LNCAP (cell line): ENCODE data around the gene FUT3.

ENCODE experiments used
- TF ChIP-seq, protein P1 (sequence below): fragments of 450-650 bp; IDR thresholded peaks from 2 replicates; pipeline ENCODE4 v1.5.1; 2017; ENCODE audit warnings: mild to moderate bottlenecking

FUT3 gene

DNA sequence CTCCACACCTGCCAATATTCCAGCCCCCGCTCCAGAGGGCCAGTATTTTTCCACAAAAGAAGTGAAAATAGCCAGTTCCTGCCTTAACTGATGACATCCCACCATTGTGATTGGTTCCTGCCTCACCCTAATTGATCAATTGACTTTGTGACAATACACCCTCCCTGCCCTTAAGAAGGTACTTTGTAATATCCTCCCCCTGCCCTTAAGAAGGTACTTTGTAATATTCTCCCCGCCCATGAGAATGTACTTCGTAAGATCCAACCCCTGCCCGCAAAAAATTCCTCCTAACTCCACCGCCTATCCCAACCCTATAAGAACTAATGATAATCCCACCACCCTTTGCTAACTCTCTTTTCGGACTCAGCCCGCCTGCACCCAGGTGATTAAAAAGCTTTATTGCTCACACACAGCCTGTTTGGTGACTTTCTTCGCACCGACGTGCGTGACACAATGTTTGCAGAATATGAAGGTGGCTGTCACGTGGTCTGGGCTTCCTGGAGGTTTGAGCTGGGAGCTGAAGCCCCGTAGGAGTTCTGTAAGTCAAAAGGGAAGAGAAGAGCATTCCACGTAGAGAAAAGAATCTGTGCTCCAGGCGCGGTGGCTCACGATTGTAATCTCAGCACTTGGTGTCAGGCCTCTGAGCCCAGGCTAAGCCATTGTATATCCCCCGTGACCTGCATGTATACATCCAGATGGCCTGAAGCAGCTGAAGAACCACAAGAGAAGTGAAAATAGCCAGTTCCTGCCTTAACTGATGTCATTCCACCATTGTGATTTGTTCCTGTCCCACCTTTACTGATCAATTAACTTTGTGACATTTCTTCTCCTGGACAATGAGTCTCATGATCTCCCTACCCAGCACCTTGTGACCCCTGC lies 6.2 kb upstream of the FUT3 start:
- TF ChIP-seq, protein P1, sequence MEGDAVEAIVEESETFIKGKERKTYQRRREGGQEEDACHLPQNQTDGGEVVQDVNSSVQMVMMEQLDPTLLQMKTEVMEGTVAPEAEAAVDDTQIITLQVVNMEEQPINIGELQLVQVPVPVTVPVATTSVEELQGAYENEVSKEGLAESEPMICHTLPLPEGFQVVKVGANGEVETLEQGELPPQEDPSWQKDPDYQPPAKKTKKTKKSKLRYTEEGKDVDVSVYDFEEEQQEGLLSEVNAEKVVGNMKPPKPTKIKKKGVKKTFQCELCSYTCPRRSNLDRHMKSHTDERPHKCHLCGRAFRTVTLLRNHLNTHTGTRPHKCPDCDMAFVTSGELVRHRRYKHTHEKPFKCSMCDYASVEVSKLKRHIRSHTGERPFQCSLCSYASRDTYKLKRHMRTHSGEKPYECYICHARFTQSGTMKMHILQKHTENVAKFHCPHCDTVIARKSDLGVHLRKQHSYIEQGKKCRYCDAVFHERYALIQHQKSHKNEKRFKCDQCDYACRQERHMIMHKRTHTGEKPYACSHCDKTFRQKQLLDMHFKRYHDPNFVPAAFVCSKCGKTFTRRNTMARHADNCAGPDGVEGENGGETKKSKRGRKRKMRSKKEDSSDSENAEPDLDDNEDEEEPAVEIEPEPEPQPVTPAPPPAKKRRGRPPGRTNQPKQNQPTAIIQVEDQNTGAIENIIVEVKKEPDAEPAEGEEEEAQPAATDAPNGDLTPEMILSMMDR = no peak

DNA sequence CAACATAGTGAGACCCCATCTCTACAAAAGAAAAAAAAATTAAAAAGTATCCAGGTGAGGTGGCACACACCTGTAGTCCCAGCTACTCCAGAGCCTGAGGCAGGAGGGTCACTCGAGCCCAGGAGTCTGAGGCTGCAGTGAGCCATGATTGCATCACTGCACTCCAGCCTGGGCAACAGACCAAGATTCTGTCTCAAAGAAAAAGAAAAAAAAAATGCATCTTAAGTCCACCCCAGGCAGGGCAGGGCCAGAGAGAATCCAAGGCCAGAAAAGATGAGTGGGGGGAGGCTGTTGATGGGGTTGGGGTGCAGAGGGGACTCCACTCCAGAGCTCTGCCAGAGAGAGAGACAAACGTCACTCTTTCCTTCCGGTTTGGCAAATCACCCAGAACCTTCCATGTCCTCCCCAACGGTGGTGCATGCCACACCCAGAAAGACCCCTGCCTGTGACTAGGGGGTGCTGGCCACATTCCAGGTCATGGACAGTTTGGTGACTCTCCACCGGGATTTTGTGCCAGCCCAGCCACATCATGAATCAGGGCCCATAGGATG lies 431 bp downstream of the FUT3 start:
- TF ChIP-seq, protein P1 = no peak

DNA sequence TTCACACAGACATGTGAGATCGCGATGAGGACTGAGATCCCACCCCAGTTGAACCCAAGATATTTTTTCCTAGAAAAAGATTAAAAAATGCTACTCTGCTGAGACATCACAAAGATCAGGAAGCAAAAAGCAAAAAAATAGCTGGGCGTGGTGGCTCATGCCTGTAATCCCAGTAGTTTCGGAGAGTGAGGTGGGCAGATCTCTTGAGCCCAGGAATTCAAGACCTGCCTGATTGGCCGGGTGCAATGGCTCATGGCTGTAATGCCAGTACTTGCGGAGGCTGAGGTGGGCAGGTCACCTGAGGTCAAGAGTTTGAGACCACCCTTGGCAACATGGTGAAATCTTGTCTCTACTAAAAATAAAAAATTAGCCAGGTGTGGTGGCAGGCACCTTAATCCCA lies 1.1 kb downstream of the FUT3 start:
- TF ChIP-seq, protein P1 = no peak

DNA sequence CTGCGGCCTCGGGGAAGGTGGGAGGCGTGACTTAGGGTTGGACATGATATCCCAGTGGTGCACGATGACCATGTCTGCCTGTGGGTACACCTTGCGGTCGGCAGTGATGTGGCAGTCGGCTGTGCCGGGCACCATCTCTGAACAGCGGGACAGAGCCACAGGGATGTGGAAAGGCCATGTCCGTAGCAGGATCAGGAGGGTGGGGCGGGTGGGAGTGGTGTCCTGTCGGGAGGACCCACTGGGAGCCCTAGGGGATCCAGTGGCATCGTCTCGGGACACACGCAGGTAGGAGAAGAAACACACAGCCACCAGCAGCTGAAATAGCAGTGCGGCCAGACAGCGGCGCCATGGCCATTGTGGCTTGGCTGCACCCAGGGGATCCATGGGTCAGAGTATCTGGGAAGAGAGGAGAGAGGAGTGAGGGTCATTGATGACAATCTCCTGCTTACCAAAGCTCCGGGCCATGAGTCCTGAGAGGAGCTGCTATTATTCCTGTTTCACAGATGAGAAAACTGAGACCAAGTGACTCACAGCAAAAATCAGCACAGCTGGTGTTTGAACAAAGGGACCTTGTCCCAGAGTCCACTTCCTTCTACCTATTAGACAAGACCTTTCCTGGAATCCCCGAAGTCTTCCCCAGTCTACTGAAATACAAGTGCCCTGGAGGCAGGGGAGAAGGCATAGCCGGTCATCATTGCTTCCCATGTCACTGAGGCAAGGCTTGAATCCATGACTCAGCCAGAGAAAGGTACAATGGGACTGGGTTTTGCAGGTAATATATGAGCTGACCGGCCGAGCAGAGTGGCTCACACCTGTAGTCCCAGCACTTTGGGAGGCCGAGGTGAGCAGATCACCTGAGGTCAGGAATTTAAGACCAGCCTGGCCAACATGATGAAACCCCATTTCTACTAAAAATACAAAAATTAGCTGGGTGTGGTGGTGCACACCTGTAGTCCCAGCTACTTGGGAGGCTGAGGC lies 6.5 kb downstream of the FUT3 start:
- TF ChIP-seq, protein P1 = no peak

DNA sequence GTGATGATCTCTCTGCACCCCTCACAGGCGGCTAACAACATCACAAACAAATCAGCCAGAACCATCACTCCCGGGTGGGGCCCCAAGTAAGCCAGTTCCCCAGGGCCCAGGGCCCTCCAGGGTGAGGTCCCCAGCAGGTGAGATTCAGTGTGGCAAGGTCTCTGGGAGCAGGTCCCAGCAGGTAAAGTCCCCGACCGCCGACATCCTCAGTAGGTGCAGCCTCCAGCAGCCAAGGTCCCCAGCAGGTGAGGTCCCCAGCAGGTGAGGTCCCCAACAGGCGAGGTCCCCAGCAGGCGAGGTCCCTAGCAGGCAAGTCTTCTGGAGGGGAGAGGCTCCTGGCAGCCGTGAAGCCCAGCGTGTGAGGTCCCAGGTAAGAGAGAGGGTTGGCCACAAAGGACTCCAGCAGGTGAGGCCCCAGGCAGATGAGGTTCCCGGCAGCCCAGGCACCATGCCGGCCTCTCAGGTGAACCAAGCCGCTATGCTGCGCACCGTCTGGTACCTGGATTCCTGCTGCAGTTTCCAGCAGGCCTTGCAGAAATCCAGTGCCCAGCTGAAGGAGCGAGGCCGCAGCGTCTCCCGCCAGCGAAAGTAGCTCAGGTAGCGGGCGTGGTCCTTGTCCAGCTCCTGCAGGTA lies 7.8 kb downstream of the FUT3 start:
- TF ChIP-seq, protein P1 = no peak

DNA sequence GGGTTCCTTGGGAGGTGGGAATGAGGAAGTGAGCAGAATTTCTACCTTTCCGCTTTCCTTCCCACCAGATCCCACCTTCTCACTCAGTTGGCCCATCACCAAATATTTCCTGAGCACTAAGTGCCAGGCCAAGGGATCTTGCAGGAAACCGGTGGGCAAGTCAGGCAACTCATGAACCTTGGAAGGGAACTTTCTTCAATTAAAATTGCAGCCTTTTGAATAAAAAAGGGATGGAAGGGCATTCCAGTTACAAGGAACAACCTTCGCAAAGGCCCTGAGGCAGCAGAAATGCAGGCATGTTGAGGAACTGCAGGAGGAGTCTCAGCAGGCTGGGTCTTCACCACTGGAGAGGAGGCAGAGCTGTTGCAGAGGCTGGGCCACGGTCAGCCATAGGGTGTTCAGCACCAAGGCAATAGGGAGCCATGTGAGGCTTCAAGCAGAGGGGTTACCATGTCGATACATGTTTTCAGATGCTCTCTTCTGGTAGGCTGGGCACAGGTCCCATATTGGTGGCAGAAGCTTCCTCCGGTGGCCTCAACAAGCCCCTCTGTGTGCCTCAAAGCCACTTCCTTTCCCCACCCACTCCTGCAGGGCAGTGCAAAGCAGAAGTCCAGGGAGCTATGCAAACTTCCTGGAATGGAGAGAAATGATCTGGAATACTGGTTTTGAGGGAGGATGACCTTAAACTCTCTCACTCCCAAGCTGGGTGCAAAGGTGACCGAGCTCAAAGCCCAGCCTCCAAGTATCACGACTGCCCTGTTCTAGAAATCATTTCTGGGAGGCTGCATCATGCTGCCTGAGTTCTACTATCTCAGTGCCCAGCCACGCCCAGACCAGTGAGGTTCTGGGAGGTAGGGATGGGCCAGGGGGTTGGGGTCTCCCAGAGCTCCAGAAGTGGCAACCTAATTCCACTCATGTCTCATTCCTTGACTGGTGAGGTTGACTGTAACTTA lies 11.9 kb downstream of the FUT3 start, which contains the start of gene FUT6:
TSS of gene FUT6 (minus strand) at position 638 of the 953 bp plus-strand sequence. CDS start 7,135 bp downstream, outside the sequence.
- TF ChIP-seq, protein P1 = no peak
